ENCODE data around the gene CLRN3. TPM values are rescaled to one million over a fixed set of nuclear protein-coding genes. Genes with fewer than 3 reads are reported as not detected.

The CLRN3 gene
- total and polyA plus RNA-seq, 2 of the 8 experiments (the other 6 are each of a cell fraction or from before 2014, with no cell fraction given) = not detected

GRCh38 chr10:127887541-127888415 is 5.0 kb downstream of the CLRN3 start:
- WGBS, 2 experiments (ENCODE audit: extremely low coverage in 1 of 2, insufficient coverage in 1 of 2, insufficient read length in 1 of 2, insufficient replicate concordance in 2 of 2, low coverage in 1 of 2, low lambda C conversion rate in 2 of 2, missing lambda C conversion rate in 1 of 2) = 88% methylated on average over 16 of the region's 16 CpGs; no CpG with 5 or more reads in 1 of the 2 experiments
- no peak overlapping the region for H3K4ac ChIP-seq (replicated peaks; ENCODE audit: insufficient read length, low read depth, low read length)
- POLR2A ChIA-PET (ENCODE audit: partially characterized antibody) = no interaction called here
- H3K79me1 ChIP-seq (ENCODE audit: low read depth, low read length) = no peaks in the 10 kb centered on the region
- no peak overlapping the region for H3K4me2 ChIP-seq (ENCODE audit: insufficient read depth in 1 of 2, low read depth in 2 of 2, low read length in 2 of 2)
- no peaks in the 10 kb centered on the region for H3K27me3 ChIP-seq (replicated peaks in 1 of 4; ENCODE audit: control insufficient read depth in 3 of 4, extremely low read depth in 1 of 4, insufficient read depth in 3 of 4, low read length in 3 of 4)
- DNase-seq (ENCODE audit: low read depth in 1 of 2, low spot score in 2 of 2) = peak in 1 of 2 experiments; percentile 33
- no peak for FAIRE-seq
- H2AFZ ChIP-seq (ENCODE audit: low read length) = no peak overlapping the region
- no peak overlapping the region for H4K91ac ChIP-seq (replicated peaks; ENCODE audit: insufficient read length, low read length)
- no peaks in the 10 kb centered on the region; a peak in 2 of 7 replicates for H3K4me1 ChIP-seq (replicated peaks in 1 of 4; ENCODE audit: control insufficient read depth in 3 of 4, insufficient read depth in 4 of 4, low read length in 3 of 4)
- H4K5ac ChIP-seq (ENCODE audit: insufficient read length, low read depth, low read length) = no peak overlapping the region
- H3K23me2 ChIP-seq (ENCODE audit: low read depth, low read length) = no peaks in the 10 kb centered on the region
- no peak overlapping the region for H3K4me3 ChIP-seq (ENCODE audit: extremely low read depth in 1 of 4, insufficient read depth in 2 of 4, low read depth in 3 of 4, low read length in 4 of 4)
- no peak overlapping the region for H4K8ac ChIP-seq (ENCODE audit: extremely low read depth, insufficient read depth, low read length)
- H3K27ac ChIP-seq (ENCODE audit: low read depth, low read length) = no peak overlapping the region
- H3K18ac ChIP-seq (ENCODE audit: extremely low read depth, low read length) = no peak overlapping the region
- no peaks in the 10 kb centered on the region for H4K20me1 ChIP-seq (replicated peaks in 1 of 2; ENCODE audit: control insufficient read depth in 1 of 2, insufficient read depth in 2 of 2, low read length in 2 of 2)
- H3K36me3 ChIP-seq (ENCODE audit: control insufficient read depth in 2 of 4, insufficient read depth in 4 of 4, low read length in 3 of 4) = no peaks in the 10 kb centered on the region
- H3K56ac ChIP-seq (replicated peaks; ENCODE audit: insufficient read length, low read depth, low read length) = no peak overlapping the region
- H3K79me2 ChIP-seq (ENCODE audit: control insufficient read depth in 1 of 2, insufficient read depth in 2 of 2, low read length in 2 of 2) = no peaks in the 10 kb centered on the region
- H2BK5ac ChIP-seq (ENCODE audit: low read depth, low read length) = no peak overlapping the region
- H3K9me3 ChIP-seq (ENCODE audit: insufficient read depth in 2 of 2, low read depth in 1 of 2, low read length in 1 of 2) = no peaks in the 10 kb centered on the region
- H2AK5ac ChIP-seq (ENCODE audit: low read depth, low read length) = no peak overlapping the region
- H3K9ac ChIP-seq (replicated peaks in 1 of 4; ENCODE audit: extremely low read depth in 1 of 4, low read depth in 3 of 4, low read length in 3 of 4) = no peak overlapping the region
- H3K14ac ChIP-seq (ENCODE audit: insufficient read length) = no peak overlapping the region
- H2BK20ac ChIP-seq (ENCODE audit: low read length) = no peak overlapping the region
- H3K23ac ChIP-seq (ENCODE audit: insufficient read length) = no peak overlapping the region
- H2BK12ac ChIP-seq (ENCODE audit: low read depth, low read length) = no peak overlapping the region
- H2BK120ac ChIP-seq (replicated peaks; ENCODE audit: low read depth, low read length) = no peak overlapping the region
- no peak overlapping the region for H2BK15ac ChIP-seq (ENCODE audit: low read length)
- CTCF ChIA-PET (ENCODE audit: partially characterized antibody) = interaction anchor here (0.9 to 1.4 kb wide), 5 partner anchors 19 to 208 kb away, joined by 3 to 4 read pairs (median 3); partner anchors contain the start of gene PTPRE
- no peak for TF ChIP-seq SAP30 (IDR thresholded peaks at IDR 0.05; ENCODE audit: insufficient read depth, insufficient replicate concordance, low read length)
- TF ChIP-seq RBBP5 (IDR thresholded peaks at IDR 0.05; ENCODE audit: borderline replicate concordance, low read depth, low read length) = no peak
- TF ChIP-seq CTBP2 (IDR thresholded peaks at IDR 0.05; ENCODE audit: borderline replicate concordance, insufficient read depth, insufficient read length, low read length) = no peak
- no peak for TF ChIP-seq SP1 (IDR thresholded peaks at IDR 0.05; ENCODE audit: low read depth, low read length)
- no peak for TF ChIP-seq HDAC2 (IDR thresholded peaks at IDR 0.05; ENCODE audit: borderline replicate concordance in 1 of 2, low read depth in 2 of 2, low read length in 2 of 2)
- no peak for TF ChIP-seq EGR1 (IDR thresholded peaks at IDR 0.05; ENCODE audit: borderline replicate concordance, low read depth, low read length)
- TF ChIP-seq BRCA1 (IDR thresholded peaks at IDR 0.05; ENCODE audit: low read depth, low read length) = no peak
- no peak for TF ChIP-seq NRF1 (IDR thresholded peaks at IDR 0.05; ENCODE audit: low read depth, low read length)
- no peak for TF ChIP-seq CHD2 (IDR thresholded peaks at IDR 0.05; ENCODE audit: low read length)
- TF ChIP-seq ZNF274 (IDR thresholded peaks at IDR 0.05; ENCODE audit: borderline replicate concordance, extremely low read depth, low read length) = no peak
- no peak for TF ChIP-seq USF2 (IDR thresholded peaks at IDR 0.05; ENCODE audit: low read length)

All from H1 (cell line).